Tibial nerve (tissue), 4 donors: ENCODE measurements around the gene SNAI3. TPM values are rescaled to one million over a fixed set of nuclear protein-coding genes. Genes with fewer than 3 reads are reported as not detected.

Experiments used
- DNase-seq, 2 donors: peaks; one replicate each; pipeline ENCODE4 v3.0.0-alpha.2; 2019; ENCODE audit warnings: low spot score in 2 of 2
- H3K27ac ChIP-seq, 4 donors: fragments of 200-600 bp; sonication (generic) in 3 of 4; one replicate each; pipeline ENCODE4 v1.5.1; 2017 to 2019; ENCODE audit warnings: mild to moderate bottlenecking in 1 of 4
- H3K27me3 ChIP-seq, 2 donors: fragments of 200-600 bp; sonication (generic) in 1 of 2; one replicate each; pipeline versions ENCODE4 v1.5.1 to v1.6.0; 2017 to 2019
- H3K36me3 ChIP-seq, 3 donors: fragments of 200-600 bp; sonication (generic); one replicate each; pipeline ENCODE4 v1.5.1; 2018 to 2019
- H3K4me1 ChIP-seq, 4 donors: fragments of 200-600 bp; sonication (generic) in 3 of 4; one replicate each; pipeline ENCODE4 v1.5.1; 2017 to 2019
- H3K4me3 ChIP-seq, 4 donors: fragments of 200-600 bp; sonication (generic) in 3 of 4; one replicate each; pipeline ENCODE4 v1.5.1; 2017 to 2019; ENCODE audit warnings: mild to moderate bottlenecking in 1 of 4, moderate library complexity in 1 of 4
- H3K9me3 ChIP-seq, 4 donors: fragments of 200-600 bp; sonication (generic) in 3 of 4; one replicate each; pipeline ENCODE4 v1.5.1; 2017 to 2019
- EP300 ChIP-seq, 2 donors: sonication (generic); formaldehyde crosslinking; IDR thresholded peaks; one replicate each; pipeline ENCODE4 v1.6.1; 2017; ENCODE audit warnings: antibody characterized with exemption in 2 of 2, mild to moderate bottlenecking in 1 of 2
- POLR2A ChIP-seq, 2 donors: fragments of 450-650 bp; IDR thresholded peaks; one replicate each; pipeline ENCODE4 v1.6.1; 2017; ENCODE audit warnings: antibody characterized with exemption in 2 of 2, mild to moderate bottlenecking in 2 of 2, moderate library complexity in 2 of 2
- WGBS, 2 donors: methylation state at CpG; one replicate each; pipeline ENCODE4 v1.1.5; 2018; 5-methylcytosine and 5-hydroxymethylcytosine counted together
- total RNA-seq, 4 donors: library from RNA; depleted of rRNA; stranded (reverse); fragments of >200 nt; gene quantifications; one replicate each; pipeline ENCODE4 v1.1.0, GENCODE V29; 2016
- TF ChIP-seq, protein P1 (sequence below), 5 experiments: fragments of 200-600 bp in 3 of 5; fragments of 450-650 bp in 2 of 5; sonication (generic) in 3 of 5; IDR thresholded peaks; one replicate each; pipeline ENCODE4 v1.5.1; 2016 to 2019; ENCODE audit warnings: antibody characterized with exemption in 5 of 5, mild to moderate bottlenecking in 3 of 5, moderate library complexity in 2 of 5

The SNAI3 gene
- total RNA-seq, 4 donors from 2014 or later = 0.87 to 1.2 (median 1.0) TPM

DNA sequence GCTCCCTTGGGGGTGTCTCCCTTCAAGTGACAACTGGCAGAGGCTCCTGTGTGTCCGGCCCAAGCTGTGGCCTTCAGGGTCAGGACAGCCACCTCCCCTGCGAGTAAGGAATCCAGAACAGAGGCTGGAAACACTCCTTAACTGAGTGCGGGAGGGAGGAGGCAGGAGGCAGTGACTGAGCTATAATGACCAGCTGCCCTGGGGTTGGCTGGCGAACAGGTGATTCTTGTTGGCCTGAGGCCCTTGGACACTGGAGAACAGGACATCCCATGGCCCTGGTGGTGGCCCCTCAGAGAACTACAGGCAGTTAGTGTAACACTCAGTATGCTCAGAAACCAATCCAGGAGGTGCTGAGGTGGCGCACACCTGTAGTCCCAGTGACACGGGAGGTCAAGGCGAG, 9.4 kb upstream of the SNAI3 start:
- WGBS, 2 donors = 84 to 90% methylated on average over 7 of the region's 7 CpGs
- Histone ChIP-seq H3K27ac (no peak overlapping the region), H3K27me3 (peaks cover 0 to 14% of the 10 kb centered on the region in 2 donors), H3K4me1 (peaks cover 0 to 24% (median 6%) of the 10 kb centered on the region in 4 donors), H3K4me3 (no peak overlapping the region), H3K36me3 (peaks cover 0 to 59% (median 9%) of the 10 kb centered on the region in 3 donors), H3K9me3 (no peaks in the 10 kb centered on the region)
- TF ChIP-seq POLR2A (IDR thresholded peaks at IDR 0.05) (no peak), EP300 (IDR thresholded peaks at IDR 0.05) (no peak)
- TF ChIP-seq, protein P1, sequence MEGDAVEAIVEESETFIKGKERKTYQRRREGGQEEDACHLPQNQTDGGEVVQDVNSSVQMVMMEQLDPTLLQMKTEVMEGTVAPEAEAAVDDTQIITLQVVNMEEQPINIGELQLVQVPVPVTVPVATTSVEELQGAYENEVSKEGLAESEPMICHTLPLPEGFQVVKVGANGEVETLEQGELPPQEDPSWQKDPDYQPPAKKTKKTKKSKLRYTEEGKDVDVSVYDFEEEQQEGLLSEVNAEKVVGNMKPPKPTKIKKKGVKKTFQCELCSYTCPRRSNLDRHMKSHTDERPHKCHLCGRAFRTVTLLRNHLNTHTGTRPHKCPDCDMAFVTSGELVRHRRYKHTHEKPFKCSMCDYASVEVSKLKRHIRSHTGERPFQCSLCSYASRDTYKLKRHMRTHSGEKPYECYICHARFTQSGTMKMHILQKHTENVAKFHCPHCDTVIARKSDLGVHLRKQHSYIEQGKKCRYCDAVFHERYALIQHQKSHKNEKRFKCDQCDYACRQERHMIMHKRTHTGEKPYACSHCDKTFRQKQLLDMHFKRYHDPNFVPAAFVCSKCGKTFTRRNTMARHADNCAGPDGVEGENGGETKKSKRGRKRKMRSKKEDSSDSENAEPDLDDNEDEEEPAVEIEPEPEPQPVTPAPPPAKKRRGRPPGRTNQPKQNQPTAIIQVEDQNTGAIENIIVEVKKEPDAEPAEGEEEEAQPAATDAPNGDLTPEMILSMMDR (IDR thresholded peaks at IDR 0.05) = no peak
- DNase-seq = no peak

GRCh38 chr16:88695218-88695617, 8.9 kb upstream of the SNAI3 start:
- H3K27ac ChIP-seq = no peak overlapping the region
- TF ChIP-seq POLR2A (IDR thresholded peaks at IDR 0.05) (no peak), EP300 (IDR thresholded peaks at IDR 0.05) (no peak)
- TF ChIP-seq, protein P1 (IDR thresholded peaks at IDR 0.05) = no peak
- peaks cover 0 to 21% (median 4%) of the 10 kb centered on the region in 4 donors for H3K4me1 ChIP-seq
- no peaks in the 10 kb centered on the region for H3K9me3 ChIP-seq
- 65 to 72% methylated on average over 5 to 14 of the region's 15 CpGs for WGBS, 2 donors
- peaks cover 0 to 19% of the 10 kb centered on the region in 2 donors for H3K27me3 ChIP-seq
- no peak for DNase-seq
- peaks cover 0 to 53% (median 9%) of the 10 kb centered on the region in 3 donors for H3K36me3 ChIP-seq
- H3K4me3 ChIP-seq = no peak overlapping the region

DNA sequence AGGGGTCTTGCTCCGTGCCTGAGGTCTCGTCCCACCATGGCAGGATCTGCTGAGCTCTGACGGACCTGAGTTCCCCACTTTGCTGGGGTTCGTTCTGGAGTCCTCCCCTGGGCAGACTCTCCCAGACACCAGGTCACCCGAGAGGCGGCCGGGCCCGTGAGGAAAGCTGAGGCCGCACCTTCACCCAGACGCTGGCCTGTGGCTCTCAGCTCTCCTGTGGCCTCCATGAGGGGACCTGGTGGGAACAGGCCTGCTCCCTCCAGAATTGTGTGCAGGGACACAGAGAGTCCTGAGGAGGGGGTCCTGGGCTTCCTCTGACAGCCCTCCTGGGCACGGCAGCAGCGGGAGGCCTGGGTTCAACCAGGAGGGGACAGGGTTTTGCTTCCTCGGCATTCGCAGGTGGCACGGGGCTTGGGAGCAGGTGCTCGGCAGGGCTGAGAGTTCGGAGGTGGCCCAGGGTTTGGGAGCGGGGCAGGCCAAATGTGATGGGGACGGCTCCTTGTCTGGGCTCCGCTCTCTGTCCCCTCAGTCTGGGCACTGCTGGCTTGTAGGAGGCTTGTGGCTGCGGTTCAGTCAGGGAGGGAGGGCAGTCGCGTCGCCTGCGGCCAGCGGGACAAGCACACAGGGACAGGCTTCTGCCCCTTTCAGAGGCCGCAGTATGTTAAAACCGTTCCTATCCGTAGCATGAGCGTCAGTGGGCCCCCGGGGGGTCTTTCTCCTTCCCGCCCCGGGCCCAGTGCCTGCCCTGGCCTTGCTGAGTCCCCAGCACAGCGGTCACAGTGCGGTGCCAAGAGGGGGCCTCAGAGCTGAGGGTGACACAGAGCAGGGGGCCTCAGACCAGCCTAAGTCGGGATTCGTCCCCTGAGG, 8.1 kb upstream of the SNAI3 start:
- Histone ChIP-seq H3K4me1 (peaks cover 0 to 14% (median 0%) of the 10 kb centered on the region in 4 donors), H3K27me3 (peaks cover 0 to 26% of the 10 kb centered on the region in 2 donors), H3K27ac (no peak overlapping the region), H3K4me3 (no peak overlapping the region), H3K36me3 (peaks cover 0 to 46% (median 9%) of the 10 kb centered on the region in 3 donors), H3K9me3 (no peaks in the 10 kb centered on the region)
- TF ChIP-seq EP300 (IDR thresholded peaks at IDR 0.05) = no peak
- TF ChIP-seq POLR2A (IDR thresholded peaks at IDR 0.05) = no peak
- TF ChIP-seq, protein P1 (IDR thresholded peaks at IDR 0.05) = no peak
- no peak for DNase-seq
- 78 to 86% methylated on average over 23 to 28 of the region's 37 CpGs for WGBS, 2 donors

DNA sequence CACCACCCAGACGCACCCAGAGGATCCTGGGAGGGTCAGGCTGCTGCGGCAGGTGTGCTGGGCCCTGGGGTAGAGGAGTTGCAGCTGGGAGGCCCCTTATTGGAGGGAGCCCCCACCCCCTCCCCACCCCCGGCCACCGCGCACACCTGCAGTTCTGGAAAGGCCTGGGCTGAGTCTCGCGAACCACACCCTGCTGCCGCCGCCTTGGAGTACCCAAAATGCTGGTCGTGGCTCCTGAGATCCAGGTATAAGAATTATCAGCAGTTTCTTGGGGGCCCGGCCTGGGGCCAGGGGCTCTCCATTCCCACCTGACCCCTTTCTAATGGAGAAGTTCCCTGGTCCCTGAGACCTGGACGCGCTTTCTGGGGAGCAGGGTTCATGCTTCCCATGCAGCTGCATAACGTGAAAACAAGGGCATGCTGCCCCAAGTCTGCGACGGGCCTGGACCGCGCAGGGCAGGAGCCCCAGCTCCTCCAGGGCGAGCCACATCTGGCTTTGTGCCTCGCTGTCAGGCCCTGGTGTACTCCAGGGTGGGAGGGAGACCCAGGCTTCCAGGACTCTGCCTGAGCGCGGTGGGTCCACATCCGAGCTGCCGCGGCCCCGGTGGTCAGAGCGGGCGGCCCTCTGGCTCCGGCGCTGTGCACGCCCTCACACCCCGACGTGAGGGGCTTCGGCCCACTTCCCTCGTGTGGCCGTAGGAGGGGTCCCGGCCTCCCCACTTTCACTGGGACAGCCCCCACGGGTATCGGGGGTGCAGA, 7.3 kb upstream of the SNAI3 start:
- Histone ChIP-seq H3K4me1 (peaks cover 0 to 11% (median 0%) of the 10 kb centered on the region in 4 donors), H3K9me3 (no peaks in the 10 kb centered on the region), H3K27ac (no peak overlapping the region), H3K27me3 (peaks cover 0 to 34% of the 10 kb centered on the region in 2 donors), H3K36me3 (peaks cover 0 to 37% (median 9%) of the 10 kb centered on the region in 3 donors), H3K4me3 (no peak overlapping the region)
- DNase-seq = no peak
- TF ChIP-seq, protein P1 (IDR thresholded peaks at IDR 0.05) = no peak
- WGBS, 2 donors = 81 to 87% methylated on average over 17 to 32 of the region's 39 CpGs
